Gastrocnemius medialis (tissue), 4 donors: ENCODE measurements around the gene MERTK. TPM values are rescaled to one million over a fixed set of nuclear protein-coding genes. Genes with fewer than 3 reads are reported as not detected.
"Not testable (repeated sequence)": the region's sequence is repeated elsewhere in the genome, so short reads cannot be mapped to it uniquely, and the experiment has no call there.

ENCODE experiments used
- ATAC-seq, 2 donors: fragments of 150-250 bp; one replicate each; pipeline ENCODE4 v1.9.1; 2016
- DNase-seq, 2 donors: peaks; one replicate each; pipeline ENCODE4 v3.0.0-alpha.2; 2019
- H3K27ac ChIP-seq, 4 donors: fragments of 200-600 bp; sonication (generic); 1 replicate in 1 of 4; 2 replicates in 3 of 4; pipeline ENCODE4 v1.5.1; 2016 to 2018; ENCODE audit warnings: mild to moderate bottlenecking in 2 of 4, moderate library complexity in 1 of 4
- H3K27me3 ChIP-seq, 3 donors: fragments of 200-600 bp; sonication (generic) in 2 of 3; 1 replicate in 1 of 3; 2 replicates in 2 of 3; pipeline versions ENCODE4 v1.5.1 to v1.6.0; 2016 to 2019; ENCODE audit warnings: mild to moderate bottlenecking in 1 of 3, moderate library complexity in 1 of 3
- H3K36me3 ChIP-seq, 2 donors: fragments of 200-600 bp; sonication (generic) in 1 of 2; one replicate each; pipeline ENCODE4 v1.5.1; 2017 to 2018
- H3K4me1 ChIP-seq, 2 donors: fragments of 200-600 bp; sonication (generic) in 1 of 2; one replicate each; pipeline ENCODE4 v1.5.1; 2016 to 2017; ENCODE audit warnings: mild to moderate bottlenecking in 2 of 2
- H3K4me3 ChIP-seq, 4 donors: fragments of 200-600 bp; sonication (generic) in 3 of 4; 1 replicate in 1 of 4; 2 replicates in 3 of 4; pipeline ENCODE4 v1.5.1; 2016 to 2019; ENCODE audit warnings: mild to moderate bottlenecking in 2 of 4
- H3K9me3 ChIP-seq, 3 donors: fragments of 200-600 bp; sonication (generic) in 2 of 3; 1 replicate in 1 of 3; 2 replicates in 2 of 3; pipeline ENCODE4 v1.5.1; 2016 to 2019
- POLR2A ChIP-seq, 2 donors: fragments of 450-650 bp; IDR thresholded peaks; one replicate each; pipeline ENCODE4 v1.6.1; 2017; ENCODE audit warnings: antibody characterized with exemption in 2 of 2, mild to moderate bottlenecking in 2 of 2, moderate library complexity in 2 of 2
- in situ Hi-C, 4 donors: fragments of 200-750 bp; cut with MboI; loops; one replicate each; pipeline versions ENCODE4 v1.15.0 to v1.8.0; 2017; ENCODE audit warnings: low sequenced_read_pairs in 4 of 4
- intact Hi-C: fragments of 100-400 bp; cut with DNase I; formaldehyde crosslinking; loops from one replicate; pipeline ENCODE4 v1.15.1; 2023; ENCODE audit warnings: low total_unique reads
- total RNA-seq, 4 donors: library from RNA; depleted of rRNA; stranded (reverse); fragments of >200 nt; gene quantifications; one replicate each; pipeline versions ENCODE4 v1.1.0 to v1.2.3, GENCODE V29; 2016
- TF ChIP-seq, protein P1 (sequence below), 5 experiments: fragments of 450-650 bp in 3 of 5; fragments of 200-600 bp in 2 of 5; sonication (generic) in 2 of 5; IDR thresholded peaks in 4 of 5; conservative IDR thresholded peaks in 1 of 5; 1 replicate in 4 of 5; 2 replicates in 1 of 5; pipeline ENCODE4 v1.5.1; 2016 to 2019; ENCODE audit warnings: antibody characterized with exemption in 5 of 5, mild to moderate bottlenecking in 3 of 5, moderate library complexity in 3 of 5

MERTK gene
- total RNA-seq, 4 donors from 2014 or later, result 2.4 to 5.7 (median 3.7) TPM

DNA sequence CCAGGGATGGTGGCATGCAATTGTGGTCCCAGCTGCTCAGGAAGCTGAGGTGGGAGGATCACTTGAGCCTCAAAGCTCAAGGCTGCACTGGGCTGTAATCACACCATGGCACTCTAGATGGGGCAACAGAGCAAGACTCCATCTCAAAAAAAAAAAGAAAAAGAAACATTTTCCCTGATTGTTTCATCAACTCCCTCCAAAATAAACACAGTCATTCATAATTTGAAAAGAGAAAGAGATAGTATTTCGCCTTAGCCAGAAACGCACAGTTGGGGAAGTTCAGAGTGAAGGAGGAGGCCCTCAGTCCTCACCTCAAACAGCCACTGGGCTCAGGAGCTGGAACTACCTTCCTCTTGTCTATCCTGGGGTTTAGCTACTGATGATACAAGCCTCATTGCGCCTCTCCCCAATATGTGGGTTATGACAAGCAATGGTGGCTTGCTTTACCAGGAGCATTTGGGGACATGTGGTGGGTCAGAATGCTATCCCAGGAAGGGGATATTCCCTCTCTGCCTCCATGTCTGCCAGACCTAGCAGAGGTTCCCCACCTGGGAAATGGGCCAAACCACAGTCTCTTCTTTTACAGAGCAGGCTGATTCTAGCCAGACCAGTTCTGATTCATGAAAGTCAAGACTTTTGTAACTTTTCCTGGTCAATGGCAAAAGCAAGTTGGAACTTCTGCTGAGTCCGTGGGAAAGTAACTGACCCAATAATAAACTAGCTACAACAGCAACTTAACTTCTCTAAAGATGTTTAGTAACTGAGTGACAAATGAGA is 134.5 kb downstream of the MERTK start:
- DNase-seq (peak; percentile 27 to 41), ATAC-seq (peak in 1 of 2 donors; percentile 51)
- H3K27me3 ChIP-seq, result no peaks in the 10 kb centered on the region
- H3K4me1 ChIP-seq, result peaks cover 0 to 9% of the 10 kb centered on the region in 2 donors
- peak overlapping the region in 2 of 4 donors; percentile 12 to 29 for H3K27ac ChIP-seq
- in situ Hi-C loops, result no loop called here
- intact Hi-C loops, result no loop called here
- TF ChIP-seq, protein P1, sequence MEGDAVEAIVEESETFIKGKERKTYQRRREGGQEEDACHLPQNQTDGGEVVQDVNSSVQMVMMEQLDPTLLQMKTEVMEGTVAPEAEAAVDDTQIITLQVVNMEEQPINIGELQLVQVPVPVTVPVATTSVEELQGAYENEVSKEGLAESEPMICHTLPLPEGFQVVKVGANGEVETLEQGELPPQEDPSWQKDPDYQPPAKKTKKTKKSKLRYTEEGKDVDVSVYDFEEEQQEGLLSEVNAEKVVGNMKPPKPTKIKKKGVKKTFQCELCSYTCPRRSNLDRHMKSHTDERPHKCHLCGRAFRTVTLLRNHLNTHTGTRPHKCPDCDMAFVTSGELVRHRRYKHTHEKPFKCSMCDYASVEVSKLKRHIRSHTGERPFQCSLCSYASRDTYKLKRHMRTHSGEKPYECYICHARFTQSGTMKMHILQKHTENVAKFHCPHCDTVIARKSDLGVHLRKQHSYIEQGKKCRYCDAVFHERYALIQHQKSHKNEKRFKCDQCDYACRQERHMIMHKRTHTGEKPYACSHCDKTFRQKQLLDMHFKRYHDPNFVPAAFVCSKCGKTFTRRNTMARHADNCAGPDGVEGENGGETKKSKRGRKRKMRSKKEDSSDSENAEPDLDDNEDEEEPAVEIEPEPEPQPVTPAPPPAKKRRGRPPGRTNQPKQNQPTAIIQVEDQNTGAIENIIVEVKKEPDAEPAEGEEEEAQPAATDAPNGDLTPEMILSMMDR (IDR thresholded peaks at IDR 0.05 in 4 of 5, conservative IDR thresholded peaks at IDR 0.05 in 1 of 5), result no peak
- no peak for TF ChIP-seq POLR2A (IDR thresholded peaks at IDR 0.05)
- no peak overlapping the region for H3K4me3 ChIP-seq
- H3K36me3 ChIP-seq, result no peaks in the 10 kb centered on the region
- H3K9me3 ChIP-seq, result no peaks in the 10 kb centered on the region

- Histone ChIP-seq H3K36me3 (no peaks in the 10 kb centered on the region), H3K27ac (no peak overlapping the region), H3K9me3 (no peaks in the 10 kb centered on the region), H3K27me3 (no peaks in the 10 kb centered on the region), H3K4me1 (peaks cover 0 to 9% of the 10 kb centered on the region in 2 donors), H3K4me3 (no peak overlapping the region)
- in situ Hi-C loops (no loop called here), intact Hi-C loops (no loop called here)
- no peak for TF ChIP-seq POLR2A (IDR thresholded peaks at IDR 0.05)
- TF ChIP-seq, protein P1 (IDR thresholded peaks at IDR 0.05 in 4 of 5, conservative IDR thresholded peaks at IDR 0.05 in 1 of 5), result no peak
- DNase-seq (no peak), ATAC-seq (no peak)
These were observed 135.2 kb downstream of the MERTK start for GRCh38 chr2:112033600-112033999.

DNA sequence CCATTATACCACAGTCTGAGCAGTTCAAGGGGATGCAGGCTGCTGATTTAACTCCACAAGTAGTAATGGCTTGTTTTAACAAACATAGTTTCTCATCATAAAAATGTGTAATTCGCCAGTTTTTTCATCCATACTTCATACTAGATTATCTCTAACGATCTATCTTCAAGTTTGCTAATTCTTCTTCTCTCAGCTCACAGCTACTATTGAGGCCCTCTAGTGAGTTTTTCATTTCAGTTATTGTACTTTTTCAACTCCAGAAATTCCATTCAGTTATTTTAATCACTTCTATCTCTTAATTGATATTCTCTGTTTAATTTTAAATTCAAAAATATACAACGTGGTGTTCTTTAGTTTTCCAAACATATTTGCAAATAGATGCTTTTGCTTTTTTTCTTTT is 136.5 kb downstream of the MERTK start:
- no peaks in the 10 kb centered on the region for H3K27me3 ChIP-seq
- no peak overlapping the region for H3K4me3 ChIP-seq
- ATAC-seq, result no peak
- H3K9me3 ChIP-seq, result no peaks in the 10 kb centered on the region
- DNase-seq, result no peak
- in situ Hi-C loops (no loop called here), intact Hi-C loops (no loop called here)
- H3K27ac ChIP-seq, result no peak overlapping the region
- TF ChIP-seq, protein P1 (IDR thresholded peaks at IDR 0.05 in 4 of 5, conservative IDR thresholded peaks at IDR 0.05 in 1 of 5), result no peak
- TF ChIP-seq POLR2A (IDR thresholded peaks at IDR 0.05), result no peak
- no peaks in the 10 kb centered on the region for H3K36me3 ChIP-seq
- peaks cover 0 to 9% of the 10 kb centered on the region in 2 donors for H3K4me1 ChIP-seq

DNA sequence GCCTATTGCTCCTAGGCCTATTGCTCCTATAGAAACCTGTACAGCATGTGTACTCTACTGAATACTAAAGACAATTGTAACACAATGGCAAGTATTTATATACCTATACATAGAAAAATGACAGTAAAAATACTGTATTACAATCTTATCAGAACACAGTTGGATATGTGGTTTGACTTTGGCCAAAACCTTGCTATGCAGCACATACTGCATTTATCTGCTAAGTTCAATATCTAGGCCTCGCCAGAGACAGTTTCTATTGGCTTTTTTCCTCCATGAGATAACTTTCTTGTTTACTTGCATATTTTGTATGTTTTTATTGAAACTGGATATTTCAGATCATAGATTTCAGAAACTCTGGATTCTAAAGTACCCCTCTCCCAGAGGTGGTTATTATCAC is 137.4 kb downstream of the MERTK start:
- DNase-seq (no peak), ATAC-seq (no peak)
- Histone ChIP-seq H3K4me1 (peaks cover 0 to 9% of the 10 kb centered on the region in 2 donors), H3K27me3 (no peaks in the 10 kb centered on the region), H3K36me3 (no peaks in the 10 kb centered on the region), H3K9me3 (no peaks in the 10 kb centered on the region), H3K4me3 (no peak overlapping the region), H3K27ac (no peak overlapping the region)
- intact Hi-C loops, result no loop called here
- TF ChIP-seq POLR2A (IDR thresholded peaks at IDR 0.05), result no peak
- TF ChIP-seq, protein P1 (IDR thresholded peaks at IDR 0.05 in 4 of 5, conservative IDR thresholded peaks at IDR 0.05 in 1 of 5), result no peak
- in situ Hi-C loops, result no loop called here

- H3K4me3 ChIP-seq, in situ Hi-C loops, H3K4me1 ChIP-seq, H3K27ac ChIP-seq, DNase-seq, H3K9me3 ChIP-seq, H3K27me3 ChIP-seq, intact Hi-C loops, ATAC-seq, H3K36me3 ChIP-seq: not testable (repeated sequence)
These were observed 141.1 kb downstream of the MERTK start for GRCh38 chr2:112039556-112039955.

GRCh38 chr2:112040066-112040465 is 141.7 kb downstream of the MERTK start:
- intact Hi-C loops, in situ Hi-C loops, ATAC-seq, H3K27ac ChIP-seq, H3K4me3 ChIP-seq, H3K36me3 ChIP-seq, H3K9me3 ChIP-seq, H3K27me3 ChIP-seq, H3K4me1 ChIP-seq, DNase-seq: not testable (repeated sequence)

GRCh38 chr2:112041460-112041859 is 143.1 kb downstream of the MERTK start:
- in situ Hi-C loops, result not testable (repeated sequence)

More at GRCh38 chr2:112041460-112041859, 143.1 kb downstream of the MERTK start:
- H3K27ac ChIP-seq, intact Hi-C loops, DNase-seq, H3K4me1 ChIP-seq, H3K4me3 ChIP-seq, H3K27me3 ChIP-seq, H3K36me3 ChIP-seq, ATAC-seq, H3K9me3 ChIP-seq: not testable (repeated sequence)
